G401 (cell line): ENCODE results near the gene PLCD3. TPM values are rescaled to one million over a fixed set of nuclear protein-coding genes. Genes with fewer than 3 reads are reported as not detected.

Experiments
- DNase-seq: peaks from one replicate; pipeline ENCODE4 v3.0.0-alpha.2; 2015; ENCODE audit warnings: low spot score
- in situ Hi-C: cut with HindIII; loops from 2 replicates; pipeline ENCODE4 v1.10.0; 2016; ENCODE audit warnings: low sequenced_read_pairs, mixed read lengths
- total RNA-seq: library from RNA; depleted of rRNA; stranded (reverse); fragments of >200 nt; shearing (Covaris generic); gene quantifications from 2 replicates; pipeline ENCODE4 v1.2.3, GENCODE V29; 2014; rRNA removed

The PLCD3 gene, protein sequence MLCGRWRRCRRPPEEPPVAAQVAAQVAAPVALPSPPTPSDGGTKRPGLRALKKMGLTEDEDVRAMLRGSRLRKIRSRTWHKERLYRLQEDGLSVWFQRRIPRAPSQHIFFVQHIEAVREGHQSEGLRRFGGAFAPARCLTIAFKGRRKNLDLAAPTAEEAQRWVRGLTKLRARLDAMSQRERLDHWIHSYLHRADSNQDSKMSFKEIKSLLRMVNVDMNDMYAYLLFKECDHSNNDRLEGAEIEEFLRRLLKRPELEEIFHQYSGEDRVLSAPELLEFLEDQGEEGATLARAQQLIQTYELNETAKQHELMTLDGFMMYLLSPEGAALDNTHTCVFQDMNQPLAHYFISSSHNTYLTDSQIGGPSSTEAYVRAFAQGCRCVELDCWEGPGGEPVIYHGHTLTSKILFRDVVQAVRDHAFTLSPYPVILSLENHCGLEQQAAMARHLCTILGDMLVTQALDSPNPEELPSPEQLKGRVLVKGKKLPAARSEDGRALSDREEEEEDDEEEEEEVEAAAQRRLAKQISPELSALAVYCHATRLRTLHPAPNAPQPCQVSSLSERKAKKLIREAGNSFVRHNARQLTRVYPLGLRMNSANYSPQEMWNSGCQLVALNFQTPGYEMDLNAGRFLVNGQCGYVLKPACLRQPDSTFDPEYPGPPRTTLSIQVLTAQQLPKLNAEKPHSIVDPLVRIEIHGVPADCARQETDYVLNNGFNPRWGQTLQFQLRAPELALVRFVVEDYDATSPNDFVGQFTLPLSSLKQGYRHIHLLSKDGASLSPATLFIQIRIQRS
- 29.2 and 86.2 TPM in 2 replicates for total RNA-seq

DNA sequence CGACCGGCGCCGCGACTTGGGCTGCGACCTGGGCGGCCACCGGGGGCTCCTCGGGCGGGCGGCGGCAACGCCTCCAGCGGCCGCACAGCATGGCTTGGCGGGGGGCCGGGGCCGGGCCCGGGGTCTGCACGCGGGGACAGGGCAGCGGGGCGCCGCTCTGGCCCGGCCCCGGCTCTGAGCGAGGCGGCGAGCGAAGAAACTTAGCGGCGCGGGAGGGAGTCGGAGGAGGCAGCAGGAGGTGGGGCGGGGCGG is at the start of gene PLCD3:
TSS of gene PLCD3 (minus strand) at position 196 of the 252 bp plus-strand sequence. CDS start at position 91, 105 bp downstream.
- no peak for DNase-seq
- in situ Hi-C loops, result no loop called here

DNA sequence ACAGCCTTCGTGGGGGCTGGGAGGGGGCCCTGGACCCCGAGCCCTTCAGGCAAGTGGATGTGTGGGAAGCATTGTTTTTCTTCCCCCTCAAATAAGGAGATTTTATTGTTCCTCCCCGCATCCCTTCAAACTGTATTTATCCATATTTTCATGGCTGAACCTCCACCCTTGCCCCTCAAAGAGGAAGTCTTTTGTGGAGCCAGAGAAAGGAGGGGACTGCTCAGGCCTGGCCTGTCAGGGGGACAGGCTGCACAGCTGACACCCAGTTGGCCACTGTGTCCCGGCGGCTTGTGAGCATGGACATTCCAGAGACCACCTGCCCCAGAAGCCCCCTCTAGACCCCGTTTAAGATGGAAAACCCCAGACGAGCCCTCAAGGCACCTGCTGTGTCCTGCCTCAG is 45.2 kb upstream of the PLCD3 start:
- DNase-seq, result no peak
- in situ Hi-C loops, result no loop called here

DNA sequence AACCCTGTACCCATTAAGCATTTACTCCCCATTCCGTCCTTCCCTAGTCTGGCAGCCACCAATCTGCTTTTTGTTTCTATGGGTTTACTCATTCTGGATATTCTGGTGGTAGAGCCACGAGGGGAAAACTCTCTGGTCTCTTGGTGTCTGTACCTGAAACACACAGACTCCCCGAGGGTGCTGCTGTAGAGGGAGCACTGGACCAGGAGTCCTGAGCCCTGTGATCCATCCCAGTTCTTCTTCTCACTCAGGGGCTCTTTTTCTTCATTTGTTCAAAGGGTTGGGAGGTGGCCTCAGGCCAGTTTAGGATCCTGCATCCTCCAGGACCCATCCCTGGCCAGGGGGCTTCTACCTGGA is 43.4 kb upstream of the PLCD3 start:
- in situ Hi-C loops, result no loop called here
- DNase-seq, result no peak

DNA sequence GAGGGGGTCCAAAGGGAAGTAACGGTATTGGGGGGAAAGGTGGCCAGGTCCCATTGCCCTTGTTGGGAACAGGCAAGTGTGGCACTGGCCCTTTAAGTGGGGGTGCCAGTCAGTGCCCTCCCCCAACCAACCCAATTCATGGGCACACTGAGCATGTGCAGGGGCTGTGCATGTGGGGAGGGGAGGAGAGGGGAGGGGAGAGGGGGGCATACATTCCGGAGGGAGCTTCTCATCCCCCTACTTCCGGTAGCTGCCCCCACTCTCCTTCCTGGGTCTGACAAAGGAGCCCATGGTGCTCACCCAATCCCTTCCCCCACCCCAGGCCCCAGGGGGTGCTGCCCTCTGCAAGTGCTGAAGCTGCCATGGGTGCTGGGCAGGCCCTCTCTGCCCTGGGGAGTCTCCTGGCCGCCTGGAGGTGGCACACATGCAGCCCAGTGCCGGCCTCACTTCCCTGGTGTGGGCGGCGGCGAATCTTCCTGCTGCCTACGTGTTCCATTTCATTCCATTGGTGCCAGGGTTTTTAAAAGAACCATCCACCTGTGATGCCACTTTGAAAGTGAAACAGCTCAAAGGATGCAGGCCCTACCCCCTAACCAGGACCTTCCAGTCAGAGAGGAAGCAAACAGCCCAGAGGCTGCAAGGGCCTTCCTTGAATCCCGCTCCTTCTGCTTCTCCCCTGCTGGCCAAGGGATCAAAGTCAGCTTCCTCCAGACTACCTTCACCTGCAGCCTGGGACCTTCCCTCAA is 40.4 kb upstream of the PLCD3 start:
- in situ Hi-C loops, result no loop called here
- peak; percentile 94 for DNase-seq

DNA sequence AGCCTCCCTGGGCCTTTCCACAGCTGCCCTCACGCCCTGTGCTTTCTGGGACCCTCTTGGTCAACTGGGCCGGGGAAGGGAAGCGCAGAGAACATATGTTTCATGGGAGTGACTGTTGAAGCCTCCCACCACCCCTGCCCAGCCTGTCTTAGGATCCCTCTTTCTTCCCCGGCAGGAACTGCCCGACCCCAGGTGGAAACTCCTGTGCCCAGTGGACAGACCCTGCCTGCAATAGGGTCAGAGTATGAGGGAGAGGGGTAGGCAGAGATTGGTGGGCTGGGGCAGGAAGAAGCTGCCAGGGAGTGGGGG is 39.9 kb upstream of the PLCD3 start:
- DNase-seq, result no peak
- in situ Hi-C loops, result no loop called here

DNA sequence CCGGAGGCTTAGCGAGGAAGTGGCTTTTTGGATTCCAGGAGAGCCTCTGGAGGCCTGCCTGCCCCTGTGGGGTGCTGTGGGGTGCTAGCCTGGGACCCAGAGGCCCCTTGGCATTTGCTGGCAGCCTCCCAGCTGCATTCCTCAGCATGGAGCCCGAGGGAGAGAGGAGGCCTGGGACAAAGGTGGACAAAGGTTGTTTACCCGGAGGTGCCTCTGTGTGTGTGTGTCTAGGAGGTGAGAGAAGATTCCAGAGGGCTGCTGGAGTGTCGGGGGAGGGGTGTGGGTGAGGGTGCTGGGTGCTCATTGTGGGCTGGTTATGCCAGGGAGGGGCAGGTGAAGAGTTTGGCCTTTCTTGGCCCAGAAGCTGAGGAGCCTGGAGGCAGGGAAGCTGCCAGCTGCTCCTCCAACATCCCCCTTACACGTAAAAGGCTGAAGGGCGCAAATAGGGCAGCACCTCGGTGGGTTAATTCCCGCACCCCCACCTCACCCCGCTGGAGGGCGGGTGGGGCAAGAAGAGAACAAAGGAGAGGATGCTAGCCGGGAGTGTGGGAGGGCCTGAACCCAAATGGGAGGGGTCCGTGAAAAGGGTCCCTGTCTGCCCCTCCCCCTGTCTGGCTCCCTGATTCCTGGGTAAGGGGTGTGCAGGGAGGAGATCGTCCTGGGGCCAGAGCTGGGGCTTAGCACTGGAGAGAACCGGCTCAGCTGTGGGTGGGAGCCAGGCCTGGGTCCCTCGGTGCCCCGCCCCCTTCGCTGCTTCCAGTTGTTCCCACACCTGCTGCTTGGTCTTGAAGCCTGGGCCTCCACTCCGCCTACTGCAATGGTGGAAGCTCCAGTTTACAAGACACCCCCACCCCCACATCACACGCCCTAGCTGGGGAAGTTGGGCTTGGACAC is 39.3 kb upstream of the PLCD3 start:
- DNase-seq, result peak; percentile 50
- in situ Hi-C loops, result no loop called here

DNA sequence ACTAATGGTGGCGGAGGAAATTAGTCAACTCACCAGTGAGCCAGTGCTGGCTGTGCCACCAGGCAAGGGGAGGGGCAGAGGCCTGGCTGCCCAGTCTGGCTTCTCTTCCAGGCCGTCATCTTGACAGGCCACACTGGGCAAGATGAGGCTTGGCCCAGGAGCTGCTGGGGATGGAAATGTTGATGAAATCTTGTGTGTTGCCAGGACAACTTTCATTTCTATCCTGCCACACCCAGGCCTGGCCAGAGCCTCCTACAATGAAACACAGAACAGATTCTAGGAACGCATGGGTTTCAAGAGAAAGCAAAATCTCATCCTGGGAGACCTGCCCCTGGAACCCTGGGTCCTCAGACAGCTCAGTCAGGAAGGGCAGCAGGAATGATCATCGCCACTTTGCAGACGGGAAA is 38.6 kb upstream of the PLCD3 start:
- in situ Hi-C loops, result no loop called here
- peak; percentile 69 for DNase-seq

DNA sequence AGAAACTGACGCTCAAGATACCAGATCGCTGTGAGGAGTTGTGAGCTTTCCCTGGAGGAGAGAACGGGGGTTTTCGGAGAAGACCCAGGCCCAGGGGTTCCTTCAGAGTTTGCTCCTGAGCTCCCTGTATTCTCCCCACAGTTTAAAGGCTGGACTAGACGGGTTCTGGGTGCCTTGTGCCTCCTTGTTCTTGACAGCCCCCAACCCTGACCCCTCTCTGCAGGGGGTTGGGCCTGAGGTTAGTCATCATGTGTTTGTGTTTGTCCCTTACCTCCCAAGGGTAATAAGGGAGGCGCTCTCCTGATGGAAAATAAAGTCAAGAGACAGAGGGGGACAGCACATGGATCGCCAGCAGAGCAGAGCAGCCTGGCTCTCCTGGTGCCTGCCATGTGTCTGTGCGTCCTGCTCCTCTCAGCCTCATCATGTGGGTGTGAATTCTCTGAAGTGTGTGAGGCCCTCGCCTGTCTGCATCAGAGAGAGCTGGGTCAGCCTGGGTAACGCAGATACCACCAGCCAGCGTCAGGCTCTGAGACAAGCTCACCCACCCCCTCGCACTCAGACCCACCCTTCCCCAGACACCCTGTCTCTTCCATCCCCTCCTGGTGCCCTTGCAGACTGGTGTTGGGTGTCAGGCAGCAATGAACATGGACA is 38.1 kb upstream of the PLCD3 start:
- in situ Hi-C loops, result no loop called here
- no peak for DNase-seq

DNA sequence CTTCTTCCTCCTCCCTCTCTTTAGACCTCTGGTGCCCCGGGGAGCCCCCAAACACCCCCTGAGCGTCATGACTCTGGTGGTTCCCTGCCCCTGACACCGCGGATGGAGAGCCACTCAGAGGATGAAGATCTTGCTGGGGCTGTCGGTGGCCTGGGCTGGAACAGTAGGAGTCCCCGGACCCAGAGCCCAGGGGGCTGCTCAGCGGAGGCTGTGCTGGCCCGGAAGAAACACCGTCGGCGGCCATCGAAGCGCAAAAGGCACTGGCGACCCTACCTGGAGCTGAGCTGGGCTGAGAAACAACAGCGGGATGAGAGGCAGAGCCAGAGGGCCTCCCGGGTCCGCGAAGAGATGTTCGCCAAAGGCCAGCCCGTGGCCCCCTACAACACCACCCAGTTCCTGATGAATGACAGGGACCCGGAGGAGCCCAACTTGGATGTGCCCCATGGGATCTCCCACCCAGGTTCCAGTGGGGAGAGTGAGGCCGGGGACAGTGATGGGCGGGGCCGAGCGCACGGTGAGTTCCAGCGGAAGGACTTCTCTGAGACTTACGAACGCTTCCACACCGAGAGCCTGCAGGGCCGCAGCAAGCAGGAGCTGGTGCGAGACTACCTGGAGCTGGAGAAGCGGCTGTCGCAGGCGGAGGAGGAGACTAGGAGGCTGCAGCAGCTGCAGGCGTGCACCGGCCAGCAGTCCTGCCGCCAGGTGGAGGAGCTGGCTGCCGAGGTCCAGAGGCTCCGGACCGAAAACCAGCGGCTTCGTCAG is 36.9 kb upstream of the PLCD3 start:
- in situ Hi-C loops, result no loop called here
- DNase-seq, result no peak

DNA sequence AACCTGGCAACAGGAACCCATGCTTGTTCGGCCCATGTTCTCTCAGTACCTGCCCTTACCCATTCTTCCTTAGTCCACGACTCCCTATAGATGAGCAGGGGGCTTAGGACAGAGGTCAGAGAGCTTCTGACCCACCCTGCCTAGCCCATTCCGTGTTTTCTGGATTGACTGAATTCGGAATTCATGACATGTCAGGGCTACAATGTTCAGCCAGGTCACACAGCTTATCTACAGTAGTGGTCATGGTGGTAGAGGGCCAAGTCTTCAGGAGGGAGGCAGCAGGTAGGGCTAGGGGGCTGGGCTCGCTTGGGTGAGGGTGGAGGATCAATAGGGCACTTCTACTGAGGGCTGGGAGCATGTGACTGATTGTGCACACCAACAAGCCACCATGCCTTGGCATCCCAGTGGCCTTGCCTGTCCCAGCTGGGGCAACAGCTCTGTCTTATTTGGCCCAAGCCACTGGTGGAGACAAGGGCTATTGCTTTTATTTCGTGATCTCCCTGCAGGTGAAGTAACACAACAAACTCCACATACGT is 32.5 kb upstream of the PLCD3 start:
- DNase-seq, result no peak
- in situ Hi-C loops, result no loop called here

DNA sequence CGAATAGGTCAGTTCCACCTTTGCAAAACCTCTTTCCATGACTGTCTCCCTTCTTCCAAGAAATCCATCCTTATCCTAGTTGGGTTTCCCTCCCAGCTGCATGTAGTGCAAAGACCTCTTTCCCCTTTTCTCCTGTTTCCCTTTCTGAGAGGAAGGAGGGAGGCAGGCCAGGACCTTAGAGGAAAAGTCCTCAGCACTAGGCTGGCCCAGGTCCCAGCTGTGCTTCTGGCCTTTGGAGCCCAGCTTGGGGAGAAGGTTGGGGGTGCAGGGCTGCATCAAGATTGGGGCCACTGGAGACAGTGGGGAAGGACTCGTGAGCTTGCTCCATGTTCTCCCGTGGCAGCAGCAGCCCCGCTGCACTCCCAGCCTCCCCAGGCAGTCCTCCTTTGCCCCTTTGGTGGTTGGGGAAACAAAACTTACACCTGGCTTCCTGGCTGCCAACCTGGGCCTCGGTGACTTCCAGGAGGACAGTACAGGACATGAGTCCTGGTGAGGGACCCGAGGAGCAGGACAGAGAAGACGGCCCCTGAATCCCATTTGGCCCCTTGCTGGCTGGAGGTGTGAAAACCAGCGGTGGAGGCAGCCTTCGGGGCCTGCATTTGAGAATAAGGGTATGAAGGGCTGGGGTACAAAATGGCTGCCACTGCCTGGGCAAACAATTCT is 29.8 kb upstream of the PLCD3 start:
- in situ Hi-C loops, result no loop called here
- no peak for DNase-seq

DNA sequence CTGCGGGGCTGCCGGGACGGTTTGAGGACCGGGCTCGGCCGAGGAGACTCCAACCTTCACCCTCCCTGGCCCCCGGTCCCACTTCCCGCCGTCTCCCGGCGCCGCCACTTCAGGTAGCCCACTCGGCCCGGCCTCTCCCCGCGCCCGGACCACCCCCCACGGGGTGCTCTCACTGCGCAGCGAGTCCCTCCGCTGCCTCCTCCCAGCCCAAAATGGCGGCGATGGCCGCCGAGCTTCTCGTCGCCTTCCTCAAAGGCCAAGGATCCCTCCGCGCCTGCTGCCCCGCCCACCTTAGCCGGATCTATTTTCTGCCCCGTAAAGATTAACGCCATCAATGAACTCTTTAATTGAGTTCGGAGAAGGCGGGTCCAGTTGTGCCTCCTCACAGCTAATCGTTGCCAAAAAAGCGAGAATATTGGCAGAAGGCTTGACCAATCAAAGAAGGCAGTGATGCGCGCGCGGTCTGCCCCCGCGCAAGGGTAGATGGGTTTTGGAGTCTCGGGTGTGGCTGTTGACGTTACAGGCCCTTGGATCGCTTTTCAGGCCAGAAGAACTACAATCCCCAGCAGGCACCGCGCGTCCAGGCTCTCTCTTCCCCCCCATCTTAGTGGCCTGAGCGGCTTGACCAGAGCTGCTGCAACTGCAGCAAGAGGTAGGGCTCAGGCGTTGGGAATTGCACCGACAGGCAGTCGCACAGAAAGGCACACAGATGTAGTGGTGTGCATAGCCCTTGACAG is 29.1 kb upstream of the PLCD3 start, which contains the start of gene HEXIM2:
TSS of gene HEXIM2 (plus strand) at position 588 of the 737 bp plus-strand sequence. CDS start 919 bp downstream, outside the sequence.
- in situ Hi-C loops, result no loop called here
- DNase-seq, result peak; percentile 100

DNA sequence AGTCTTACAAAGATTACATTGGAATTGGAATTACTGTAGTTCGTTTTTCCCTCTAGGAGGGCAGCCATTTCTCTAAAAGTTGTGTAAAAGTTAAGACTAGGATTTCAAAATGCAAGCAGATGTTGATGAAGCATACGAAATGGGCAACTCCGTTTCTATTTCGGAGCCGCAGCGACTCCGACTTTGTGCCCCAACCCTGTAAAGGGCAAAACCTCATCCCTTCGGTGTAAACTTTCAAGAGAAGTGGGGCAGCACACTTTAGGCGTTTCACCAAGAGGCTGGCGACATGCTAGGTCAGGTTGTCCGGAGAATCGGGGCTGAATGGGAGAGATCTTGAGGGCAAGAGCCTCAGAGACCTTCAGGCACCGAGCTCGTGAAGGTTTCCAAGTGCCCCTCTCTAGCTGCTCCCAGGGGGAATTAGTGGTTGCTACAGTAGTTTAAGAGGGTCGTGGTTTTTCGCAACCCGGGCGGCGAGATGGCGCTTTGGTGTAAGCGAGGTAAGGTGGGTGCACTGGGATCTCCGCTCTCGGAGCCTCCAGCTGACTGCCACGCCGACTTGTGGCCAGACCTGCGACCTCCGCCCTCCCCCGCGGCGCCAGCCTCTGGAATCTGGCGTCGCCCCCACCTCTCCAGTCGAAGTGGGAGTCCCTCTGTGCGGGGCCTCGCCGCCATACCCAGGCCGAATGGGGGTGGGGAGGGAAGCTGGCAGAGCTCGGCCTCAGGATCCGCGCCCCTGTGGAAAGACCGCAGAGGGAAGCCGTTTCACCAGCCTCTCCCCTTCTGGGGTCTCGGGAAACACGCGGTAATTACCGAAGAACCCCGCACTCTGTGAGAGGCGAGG is 28.4 kb upstream of the PLCD3 start:
- in situ Hi-C loops, result no loop called here
- peak; percentile 68 for DNase-seq

DNA sequence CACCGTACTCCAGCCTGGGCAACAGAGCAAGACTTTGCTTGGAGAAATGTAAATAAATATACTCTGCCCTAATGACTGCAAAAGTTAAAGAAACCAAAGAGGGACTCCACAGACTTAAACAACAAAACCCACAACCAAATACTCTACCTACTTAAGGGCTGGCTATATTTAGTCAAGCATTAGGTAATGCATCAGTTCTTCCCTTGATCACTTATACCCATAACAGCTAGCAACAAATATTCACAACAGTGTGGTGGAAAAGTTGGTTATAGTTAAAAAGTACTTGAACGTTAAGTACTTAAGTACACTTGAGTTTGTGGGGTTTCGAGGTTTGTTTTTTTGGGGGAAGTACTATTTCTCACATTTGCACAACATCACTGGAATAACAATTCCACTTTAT is 23.9 kb upstream of the PLCD3 start:
- in situ Hi-C loops, result no loop called here
- no peak for DNase-seq

DNA sequence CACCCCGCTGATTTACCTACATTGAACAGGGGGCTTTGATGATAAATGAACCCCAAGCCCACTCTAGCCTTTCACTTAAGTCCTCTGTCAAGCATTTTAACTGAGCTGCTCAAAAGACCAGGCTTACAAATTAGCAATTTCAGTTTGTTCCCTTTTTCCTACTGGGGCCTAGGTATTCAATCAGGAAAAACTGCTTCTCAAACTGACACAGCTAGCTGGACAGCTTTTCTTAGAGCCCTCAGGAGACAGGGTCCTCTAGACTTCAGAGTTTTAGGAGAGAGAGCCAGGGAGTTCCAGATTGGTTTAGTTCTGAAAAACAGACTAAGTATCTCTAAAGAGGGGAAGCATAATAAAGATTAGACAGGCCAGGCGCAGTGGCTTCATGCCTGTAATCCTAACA is 23.2 kb upstream of the PLCD3 start:
- in situ Hi-C loops, result no loop called here
- no peak for DNase-seq

DNA sequence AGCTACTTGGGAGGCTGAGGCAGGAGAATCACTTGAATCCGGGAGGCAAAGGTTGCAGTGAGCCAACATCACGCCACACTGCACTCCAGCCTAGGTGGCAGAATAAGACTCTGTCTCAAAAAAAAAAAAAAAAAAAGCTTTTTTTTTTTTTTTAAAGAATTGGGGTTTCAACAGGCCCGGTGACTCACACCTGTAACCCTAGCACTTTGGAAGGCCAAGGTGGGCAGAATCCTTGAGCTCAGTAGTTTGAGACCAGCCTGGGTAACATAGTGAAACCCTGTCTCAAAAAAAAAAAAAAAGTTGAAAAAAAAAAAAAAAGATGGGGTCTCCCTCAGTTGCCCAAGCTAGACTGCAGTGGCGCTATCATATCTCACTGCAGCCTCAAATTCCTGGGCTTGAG is 22.7 kb upstream of the PLCD3 start:
- in situ Hi-C loops, result no loop called here
- no peak for DNase-seq
